HG02623 (cell line): ENCODE results near the gene PCDHA2.
"Not testable (repeated sequence)": the region's sequence is repeated elsewhere in the genome, so short reads cannot be mapped to it uniquely, and the experiment has no call there.

Source experiments
- ATAC-seq: cut with Tn5 transposase; IDR thresholded peaks from one replicate; pipeline ENCODE4 v1.9.1; 2021; ENCODE audit warnings: moderate library complexity; ENCODE audit not compliant: unreplicated experiment

Gene PCDHA2

GRCh38 chr5:140808889-140809291 is 14.2 kb downstream of the PCDHA2 start:
- ATAC-seq: no peak

DNA sequence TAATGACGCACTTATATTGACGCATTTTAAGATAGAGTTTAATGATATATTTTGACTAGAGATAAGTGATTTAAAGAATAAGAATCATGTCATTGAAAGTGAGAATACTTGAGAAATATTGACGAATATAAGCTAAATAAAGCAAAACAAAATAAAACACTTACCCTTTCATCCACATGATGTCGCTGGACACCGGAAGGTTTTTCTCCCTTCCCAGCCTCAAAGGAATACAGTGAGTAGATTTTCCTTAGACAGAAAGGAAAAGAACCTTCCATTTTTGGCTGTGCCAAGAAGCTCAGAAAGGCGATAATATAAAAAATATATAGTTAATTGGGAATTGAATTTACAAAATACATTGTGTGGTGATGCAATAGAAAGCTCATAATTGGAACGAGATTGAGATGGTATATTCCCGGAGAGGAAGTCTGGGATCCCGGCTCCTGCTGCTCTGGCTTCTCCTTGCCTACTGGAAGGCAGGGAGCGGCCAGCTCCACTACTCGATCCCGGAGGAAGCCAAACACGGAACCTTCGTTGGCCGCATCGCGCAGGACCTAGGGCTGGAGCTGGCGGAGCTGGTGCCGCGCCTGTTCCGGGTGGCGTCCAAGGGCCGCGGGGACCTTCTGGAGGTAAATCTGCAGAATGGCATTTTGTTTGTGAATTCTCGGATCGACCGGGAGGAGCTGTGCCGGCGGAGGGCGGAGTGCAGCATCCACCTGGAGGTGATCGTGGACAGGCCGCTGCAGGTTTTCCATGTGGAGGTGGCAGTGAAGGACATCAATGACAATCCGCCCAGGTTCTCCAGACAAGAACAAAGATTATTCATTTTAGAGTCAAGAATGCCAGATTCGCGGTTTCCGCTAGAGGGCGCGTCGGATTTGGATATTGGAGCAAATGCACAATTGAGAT is 27.0 kb downstream of the PCDHA2 start, which contains the start of gene PCDHA5:
Gene PCDHA5, plus strand, starts transcription at position 239 of the 906 bp plus-strand sequence.
- no peak for ATAC-seq

GRCh38 chr5:140822281-140822629 is 27.6 kb downstream of the PCDHA2 start:
- no peak for ATAC-seq

DNA sequence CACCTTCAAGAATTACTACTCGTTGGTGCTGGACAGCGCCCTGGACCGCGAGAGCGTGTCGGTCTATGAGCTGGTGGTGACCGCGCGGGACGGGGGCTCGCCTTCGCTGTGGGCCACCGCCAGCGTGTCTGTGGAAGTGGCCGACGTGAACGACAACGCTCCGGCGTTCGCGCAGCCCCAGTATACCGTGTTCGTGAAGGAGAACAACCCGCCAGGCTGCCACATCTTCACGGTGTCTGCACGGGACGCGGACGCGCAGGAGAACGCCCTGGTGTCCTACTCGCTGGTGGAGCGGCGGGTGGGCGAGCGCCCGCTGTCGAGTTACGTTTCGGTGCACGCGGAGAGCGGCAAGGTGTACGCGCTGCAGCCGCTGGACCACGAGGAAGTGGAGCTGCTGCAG is 28.3 kb downstream of the PCDHA2 start:
- not testable (repeated sequence) for ATAC-seq

- ATAC-seq: no peak
These were observed 28.8 kb downstream of the PCDHA2 start for GRCh38 chr5:140823475-140823874.

DNA sequence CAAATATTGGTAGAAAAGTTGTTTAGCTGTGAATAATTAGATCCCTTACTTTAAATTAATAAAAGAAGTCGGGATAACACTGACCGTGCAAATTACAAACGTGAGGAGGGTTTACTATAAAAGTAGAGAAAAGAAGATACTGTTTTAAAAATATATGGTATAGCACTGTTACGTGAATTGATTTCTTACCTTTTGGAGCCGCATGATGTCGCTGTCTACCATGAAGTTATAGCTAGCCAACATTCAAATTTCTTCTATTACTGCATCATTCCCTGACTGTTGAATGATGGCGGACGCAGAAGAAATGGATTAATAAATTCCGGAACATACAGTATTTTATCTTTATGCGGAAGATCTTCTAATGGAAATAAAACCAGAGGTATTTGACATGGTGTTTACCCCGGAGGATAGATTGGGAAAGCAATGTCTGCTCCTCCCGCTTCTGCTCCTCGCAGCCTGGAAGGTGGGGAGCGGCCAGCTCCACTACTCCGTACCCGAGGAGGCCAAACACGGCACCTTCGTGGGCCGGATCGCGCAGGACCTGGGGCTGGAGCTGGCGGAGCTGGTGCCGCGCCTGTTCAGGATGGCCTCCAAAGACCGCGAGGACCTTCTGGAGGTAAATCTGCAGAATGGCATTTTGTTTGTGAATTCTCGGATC is 33.2 kb downstream of the PCDHA2 start, which contains the start of gene PCDHA6:
Gene PCDHA6, plus strand, starts transcription at position 257 of the 658 bp plus-strand sequence. Its CDS starts 132 bp downstream, at position 389.
- no peak for ATAC-seq

GRCh38 chr5:140828362-140828737 is 33.7 kb downstream of the PCDHA2 start:
- ATAC-seq: no peak

GRCh38 chr5:140829511-140830501 is 35.2 kb downstream of the PCDHA2 start:
- ATAC-seq: not testable (repeated sequence)

- no peak for ATAC-seq
These were observed 39.3 kb downstream of the PCDHA2 start, which contains the start of gene PCDHA7 for GRCh38 chr5:140833993-140834392. PCDHA7 (plus strand) TSS chr5:140834269; CDS start chr5:140834384, 115 bp downstream.

DNA sequence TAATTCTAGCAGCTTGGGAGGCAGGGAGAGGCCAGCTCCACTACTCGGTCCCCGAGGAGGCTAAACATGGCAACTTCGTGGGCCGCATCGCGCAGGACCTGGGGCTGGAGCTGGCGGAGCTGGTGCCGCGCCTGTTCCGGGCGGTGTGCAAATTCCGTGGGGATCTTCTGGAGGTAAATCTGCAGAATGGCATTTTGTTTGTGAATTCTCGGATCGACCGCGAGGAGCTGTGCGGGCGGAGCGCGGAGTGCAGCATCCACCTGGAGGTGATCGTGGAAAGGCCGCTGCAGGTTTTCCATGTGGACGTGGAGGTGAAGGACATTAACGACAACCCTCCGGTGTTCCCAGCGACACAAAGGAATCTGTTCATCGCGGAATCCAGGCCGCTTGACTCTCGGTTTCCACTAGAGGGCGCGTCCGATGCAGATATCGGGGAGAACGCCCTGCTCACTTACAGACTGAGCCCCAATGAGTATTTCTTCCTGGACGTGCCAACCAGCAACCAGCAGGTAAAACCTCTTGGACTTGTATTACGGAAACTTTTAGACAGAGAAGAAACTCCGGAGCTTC is 39.9 kb downstream of the PCDHA2 start:
- ATAC-seq: not testable (repeated sequence)

DNA sequence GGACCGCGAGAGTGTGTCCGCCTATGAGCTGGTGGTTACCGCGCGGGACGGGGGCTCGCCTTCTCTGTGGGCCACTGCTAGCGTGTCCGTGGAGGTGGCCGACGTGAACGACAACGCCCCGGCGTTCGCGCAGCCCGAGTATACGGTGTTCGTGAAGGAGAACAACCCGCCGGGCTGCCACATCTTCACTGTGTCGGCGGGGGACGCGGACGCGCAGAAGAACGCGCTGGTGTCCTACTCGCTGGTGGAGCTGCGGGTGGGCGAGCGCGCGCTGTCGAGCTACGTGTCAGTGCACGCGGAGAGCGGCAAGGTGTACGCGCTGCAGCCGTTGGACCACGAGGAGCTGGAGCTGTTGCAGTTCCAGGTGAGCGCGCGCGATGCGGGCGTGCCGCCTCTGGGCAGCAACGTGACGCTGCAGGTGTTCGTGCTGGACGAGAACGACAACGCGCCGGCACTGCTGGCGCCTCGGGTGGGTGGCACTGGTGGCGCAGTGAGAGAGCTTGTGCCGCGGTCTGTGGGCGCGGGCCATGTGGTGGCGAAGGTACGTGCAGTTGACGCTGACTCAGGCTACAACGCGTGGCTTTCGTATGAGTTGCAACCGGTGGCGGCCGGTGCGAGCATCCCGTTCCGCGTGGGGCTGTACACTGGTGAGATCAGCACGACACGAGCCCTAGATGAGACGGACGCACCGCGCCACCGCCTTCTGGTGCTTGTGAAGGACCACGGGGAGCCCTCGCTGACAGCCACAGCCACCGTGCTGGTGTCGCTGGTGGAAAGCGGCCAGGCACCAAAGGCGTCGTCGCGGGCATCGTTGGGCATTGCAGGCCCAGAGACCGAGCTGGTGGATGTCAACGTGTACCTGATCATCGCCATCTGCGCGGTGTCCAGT is 41.2 kb downstream of the PCDHA2 start:
- ATAC-seq: no peak

DNA sequence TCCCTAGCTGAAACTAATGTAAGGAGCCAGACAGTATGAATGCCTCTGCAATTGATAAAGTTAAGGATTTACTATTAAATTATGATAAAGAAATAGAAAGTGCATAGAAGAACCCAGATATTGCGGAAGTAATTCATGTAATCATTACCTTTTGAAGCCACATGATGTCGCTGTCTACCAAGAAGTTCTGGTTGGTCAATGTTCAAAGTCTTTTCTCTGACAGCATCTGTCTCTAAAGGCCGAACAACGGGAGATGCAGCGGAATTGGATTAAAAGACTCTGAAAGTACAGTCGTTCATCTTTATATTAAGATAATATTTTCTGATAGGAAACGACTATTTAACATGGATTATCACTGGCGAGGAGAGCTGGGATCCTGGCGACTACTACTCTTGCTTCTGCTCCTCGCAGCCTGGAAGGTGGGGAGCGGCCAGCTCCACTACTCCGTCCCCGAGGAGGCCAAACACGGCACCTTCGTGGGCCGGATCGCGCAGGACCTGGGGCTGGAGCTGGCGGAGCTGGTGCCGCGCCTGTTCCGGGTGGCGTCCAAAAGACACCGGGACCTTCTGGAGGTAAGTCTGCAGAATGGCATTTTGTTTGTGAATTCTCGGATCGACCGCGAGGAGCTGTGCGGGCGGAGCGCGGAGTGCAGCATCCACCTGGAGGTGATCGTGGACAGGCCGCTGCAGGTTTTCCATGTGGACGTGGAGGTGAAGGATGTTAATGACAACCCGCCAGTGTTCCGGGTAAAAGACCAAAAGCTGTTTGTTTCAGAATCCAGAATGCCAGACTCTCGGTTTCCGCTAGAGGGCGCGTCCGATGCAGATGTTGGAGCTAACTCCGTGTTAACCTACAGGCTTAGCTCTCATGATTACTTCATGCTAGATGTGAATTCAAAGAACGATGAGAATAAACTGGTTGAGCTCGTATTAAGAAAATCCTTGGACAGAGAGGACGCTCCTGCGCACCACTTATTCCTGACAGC is 46.6 kb downstream of the PCDHA2 start, which contains the start of gene PCDHA8:
Gene PCDHA8, plus strand, starts transcription at position 210 of the 985 bp plus-strand sequence. Its CDS starts 135 bp downstream, at position 345.
- ATAC-seq: no peak

DNA sequence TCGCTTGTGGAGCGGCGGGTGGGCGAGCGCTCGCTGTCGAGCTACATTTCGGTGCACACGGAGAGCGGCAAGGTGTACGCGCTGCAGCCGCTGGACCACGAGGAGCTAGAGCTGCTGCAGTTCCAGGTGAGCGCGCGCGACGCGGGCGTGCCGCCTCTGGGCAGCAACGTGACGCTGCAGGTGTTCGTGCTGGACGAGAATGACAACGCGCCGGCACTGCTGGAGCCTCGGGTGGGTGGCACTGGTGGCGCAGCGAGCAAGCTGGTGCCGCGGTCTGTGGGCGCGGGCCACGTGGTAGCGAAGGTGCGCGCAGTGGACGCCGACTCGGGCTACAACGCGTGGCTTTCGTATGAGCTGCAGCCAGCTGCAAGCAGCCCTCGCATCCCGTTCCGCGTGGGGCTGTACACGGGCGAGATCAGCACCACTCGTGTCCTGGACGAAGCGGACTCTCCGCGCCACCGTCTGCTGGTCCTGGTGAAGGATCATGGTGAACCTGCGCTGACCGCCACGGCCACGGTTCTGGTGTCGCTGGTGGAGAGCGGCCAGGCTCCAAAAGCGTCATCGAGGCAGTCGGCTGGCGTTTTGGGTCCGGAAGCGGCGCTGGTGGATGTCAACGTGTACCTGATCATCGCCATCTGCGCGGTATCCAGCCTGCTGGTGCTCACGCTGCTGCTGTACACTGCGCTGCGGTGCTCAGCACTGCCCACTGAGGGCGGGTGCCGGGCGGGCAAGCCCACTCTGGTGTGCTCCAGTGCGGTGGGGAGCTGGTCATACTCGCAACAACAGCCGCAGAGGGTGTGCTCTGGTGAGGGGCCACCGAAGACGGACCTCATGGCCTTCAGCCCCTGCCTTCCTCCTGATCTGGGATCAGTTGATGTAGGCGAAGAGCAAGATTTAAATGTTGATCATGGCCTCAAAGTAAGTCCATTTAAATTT is 48.4 kb downstream of the PCDHA2 start:
- ATAC-seq: no peak
